Hepatocyte (in vitro differentiated cells): Measurements from ENCODE around the gene GNB1L.

Experiments used
- EZH2phosphoT487 ChIP-seq: fragments of 200-600 bp; sonication (generic); IDR thresholded peaks from one replicate; pipeline ENCODE4 v1.6.1; 2018; ENCODE audit warnings: antibody characterized with exemption, mild to moderate bottlenecking, low read depth, moderate library complexity; ENCODE audit not compliant: unreplicated experiment, severe bottlenecking
- TF ChIP-seq, protein P1 (sequence below): fragments of 200-600 bp; sonication (generic); IDR thresholded peaks from 2 replicates; pipeline ENCODE4 v1.5.1; 2016; ENCODE audit warnings: antibody characterized with exemption, mild to moderate bottlenecking; ENCODE audit not compliant: poor library complexity

GRCh38 chr22:19849835-19850762 lies 4.6 kb downstream of the GNB1L start:
- TF ChIP-seq EZH2phosphoT487: no peak
- TF ChIP-seq, protein P1, sequence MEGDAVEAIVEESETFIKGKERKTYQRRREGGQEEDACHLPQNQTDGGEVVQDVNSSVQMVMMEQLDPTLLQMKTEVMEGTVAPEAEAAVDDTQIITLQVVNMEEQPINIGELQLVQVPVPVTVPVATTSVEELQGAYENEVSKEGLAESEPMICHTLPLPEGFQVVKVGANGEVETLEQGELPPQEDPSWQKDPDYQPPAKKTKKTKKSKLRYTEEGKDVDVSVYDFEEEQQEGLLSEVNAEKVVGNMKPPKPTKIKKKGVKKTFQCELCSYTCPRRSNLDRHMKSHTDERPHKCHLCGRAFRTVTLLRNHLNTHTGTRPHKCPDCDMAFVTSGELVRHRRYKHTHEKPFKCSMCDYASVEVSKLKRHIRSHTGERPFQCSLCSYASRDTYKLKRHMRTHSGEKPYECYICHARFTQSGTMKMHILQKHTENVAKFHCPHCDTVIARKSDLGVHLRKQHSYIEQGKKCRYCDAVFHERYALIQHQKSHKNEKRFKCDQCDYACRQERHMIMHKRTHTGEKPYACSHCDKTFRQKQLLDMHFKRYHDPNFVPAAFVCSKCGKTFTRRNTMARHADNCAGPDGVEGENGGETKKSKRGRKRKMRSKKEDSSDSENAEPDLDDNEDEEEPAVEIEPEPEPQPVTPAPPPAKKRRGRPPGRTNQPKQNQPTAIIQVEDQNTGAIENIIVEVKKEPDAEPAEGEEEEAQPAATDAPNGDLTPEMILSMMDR: no peak
